Measurements from ENCODE around the gene LXN. TPM values are rescaled to one million over a fixed set of nuclear protein-coding genes. Genes with fewer than 3 reads are reported as not detected.

The LXN gene
- total and polyA plus RNA-seq, 2 of the 8 experiments (the other 6 are each of a cell fraction or from before 2014, with no cell fraction given): 3.2 to 4.7 TPM

DNA sequence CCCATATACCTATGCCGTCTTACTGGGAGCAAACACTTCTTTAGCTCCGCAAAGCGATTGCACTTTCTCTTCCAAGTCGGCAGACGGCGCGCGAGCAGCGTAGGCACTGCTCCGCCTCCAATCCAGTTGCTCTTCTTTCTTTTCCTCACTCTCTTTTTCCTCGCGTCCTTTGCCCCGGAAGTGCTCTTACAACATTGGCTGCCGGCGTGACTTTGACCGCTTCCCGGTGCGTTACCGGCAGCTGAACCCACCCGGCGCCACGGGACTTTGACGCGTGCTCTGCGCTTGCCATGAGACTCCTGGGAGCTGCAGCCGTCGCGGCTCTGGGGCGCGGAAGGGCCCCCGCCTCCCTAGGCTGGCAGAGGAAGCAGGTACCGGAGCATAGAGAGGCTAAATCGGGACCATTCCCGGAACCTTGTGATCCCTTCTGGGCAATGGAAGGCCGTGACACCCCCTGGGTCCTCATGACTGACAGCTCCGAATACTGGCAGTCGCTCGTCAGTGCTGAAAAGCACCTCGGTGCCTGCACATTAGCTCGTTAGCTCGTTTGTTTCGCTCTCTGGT lies 28.0 kb downstream of the LXN start, which contains the start of gene GFM1 (continued):
- TF ChIP-seq EZH2 (IDR thresholded peaks at IDR 0.05; ENCODE audit: low read depth, low read length, severe bottlenecking) (no peak), ASH2L (IDR thresholded peaks at IDR 0.05; ENCODE audit: low read length) (peak; percentile 99), SP2 (IDR thresholded peaks at IDR 0.05; ENCODE audit: low read length) (peak; percentile 51), EGR1 (IDR thresholded peaks at IDR 0.05; ENCODE audit: borderline replicate concordance, low read depth, low read length) (peak; percentile 86), KDM4A (IDR thresholded peaks at IDR 0.05; ENCODE audit: low read depth, low read length, severe bottlenecking) (peak; percentile 80)

Data from H1 (cell line).